Measurements from ENCODE around the gene VSIG10.
"Not testable (repeated sequence)": the region's sequence is repeated elsewhere in the genome, so short reads cannot be mapped to it uniquely, and the experiment has no call there.

Gene VSIG10

DNA sequence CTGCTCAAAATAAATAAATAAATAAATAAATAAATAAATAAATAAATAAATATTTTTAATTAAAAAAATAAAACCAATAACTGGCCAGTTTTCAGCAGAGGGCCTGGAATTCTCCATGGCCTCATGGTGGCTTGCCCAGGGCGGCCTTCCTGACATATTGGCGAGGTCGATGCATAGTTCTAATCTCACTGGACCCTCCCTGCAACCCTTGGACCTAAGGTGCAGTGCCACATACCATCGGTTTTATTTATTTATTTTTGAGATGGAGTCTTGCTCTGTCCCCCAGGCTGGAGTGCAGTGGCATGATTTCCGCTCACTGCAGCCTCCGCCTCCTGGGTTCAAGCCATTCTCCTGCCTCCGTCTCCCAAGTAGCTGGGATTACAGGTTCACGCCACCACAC is 3.9 kb upstream of the VSIG10 start:
- no peak for DNase-seq

DNA sequence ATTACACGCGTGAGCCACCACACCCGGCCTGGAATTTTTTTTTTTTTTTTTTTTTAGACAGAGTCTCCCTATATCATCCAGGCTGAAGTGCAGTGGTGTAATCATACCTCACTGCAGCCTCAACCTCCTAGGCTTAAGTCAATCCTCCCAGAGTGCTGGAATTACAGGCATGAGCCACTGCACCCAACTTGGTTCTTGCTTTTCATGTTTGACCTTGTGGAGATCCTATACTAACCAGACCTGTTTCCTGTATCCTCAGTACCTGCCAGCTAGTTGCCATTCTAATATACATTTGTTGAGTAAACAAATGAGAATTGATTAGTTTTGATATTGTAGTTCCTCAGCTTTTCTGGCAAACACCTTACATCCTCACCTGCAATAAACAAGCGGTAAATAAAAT is 3.2 kb upstream of the VSIG10 start:
- no peak for DNase-seq

DNA sequence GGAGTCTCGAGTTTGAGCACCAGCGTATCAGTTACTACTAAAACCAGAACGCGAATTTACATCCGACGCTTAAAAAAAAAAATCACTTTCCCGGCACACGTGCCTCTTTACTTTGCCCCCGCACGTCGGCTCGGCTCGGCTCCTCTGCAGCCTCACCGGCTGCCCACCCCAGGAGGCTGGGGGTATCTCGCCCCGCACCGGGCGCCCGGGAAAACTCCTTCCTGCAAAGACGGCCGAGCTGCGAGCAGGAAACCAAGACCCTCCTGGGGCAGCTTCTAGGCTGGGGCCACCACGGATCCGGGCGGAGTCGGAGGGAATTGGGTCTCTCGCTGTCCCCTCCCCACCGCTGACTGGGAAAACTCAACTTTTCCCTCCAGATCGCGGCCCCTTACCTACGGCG is 610 bp downstream of the VSIG10 start:
- peak; percentile 33 to 84 for DNase-seq

DNA sequence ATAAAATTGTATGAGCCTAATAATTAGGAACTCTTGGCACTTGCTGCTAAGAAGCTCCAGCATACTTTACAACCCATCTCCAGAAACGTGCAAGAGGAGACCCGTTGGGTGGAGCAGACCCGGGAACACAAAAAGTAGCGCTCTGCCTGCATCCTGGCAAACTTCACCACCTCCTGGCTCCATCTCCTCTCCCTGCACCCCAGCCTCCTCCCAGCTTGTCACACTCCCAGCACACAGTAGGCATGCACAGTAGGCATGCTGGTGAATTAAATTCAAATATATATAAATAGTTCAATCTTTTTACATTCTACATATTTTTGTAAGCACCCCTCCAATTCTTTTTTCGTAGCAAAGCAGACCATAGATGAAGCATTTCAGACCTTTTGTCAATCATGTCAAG is 1.2 kb downstream of the VSIG10 start:
- peak in 1 of 2 experiments; percentile 5 for DNase-seq

DNA sequence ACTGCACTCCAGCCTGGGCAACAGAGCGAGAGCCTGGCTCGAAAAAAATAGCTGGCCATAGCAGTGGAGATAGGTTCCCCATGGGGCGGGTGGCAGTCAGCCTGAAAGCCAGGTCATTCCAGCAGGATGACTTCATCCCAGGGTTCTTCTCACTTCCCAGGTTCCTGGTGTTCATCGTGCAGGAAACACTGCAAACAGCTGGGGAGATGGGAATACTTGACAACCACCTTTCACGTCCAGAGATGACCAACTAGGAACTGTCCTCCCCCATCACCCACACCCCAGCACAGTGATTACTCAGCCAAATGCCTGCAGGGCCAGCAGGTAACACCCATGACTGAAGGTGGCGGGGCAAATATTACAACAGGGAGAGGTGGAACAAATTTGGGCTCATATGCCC is 1.7 kb downstream of the VSIG10 start:
- DNase-seq, result no peak

DNA sequence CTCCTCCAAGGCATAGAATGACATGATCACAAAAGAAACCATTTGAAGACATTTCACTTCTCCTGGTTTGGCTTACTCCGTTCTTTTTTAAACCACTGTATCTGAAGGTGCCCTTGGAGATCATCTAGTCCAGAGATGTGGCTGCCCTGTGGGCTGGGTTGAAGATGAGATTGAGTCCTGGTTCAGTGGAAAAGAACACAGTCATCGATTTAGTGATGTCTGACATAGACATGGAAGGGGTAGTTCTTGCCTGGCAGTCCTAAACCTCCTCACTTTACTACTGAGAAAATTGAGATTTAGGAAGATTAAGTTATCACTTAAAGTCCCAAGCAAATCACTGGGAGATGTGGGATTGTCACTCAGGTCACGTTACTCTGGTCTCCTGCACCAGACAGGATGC is 2.8 kb downstream of the VSIG10 start:
- no peak for DNase-seq

DNA sequence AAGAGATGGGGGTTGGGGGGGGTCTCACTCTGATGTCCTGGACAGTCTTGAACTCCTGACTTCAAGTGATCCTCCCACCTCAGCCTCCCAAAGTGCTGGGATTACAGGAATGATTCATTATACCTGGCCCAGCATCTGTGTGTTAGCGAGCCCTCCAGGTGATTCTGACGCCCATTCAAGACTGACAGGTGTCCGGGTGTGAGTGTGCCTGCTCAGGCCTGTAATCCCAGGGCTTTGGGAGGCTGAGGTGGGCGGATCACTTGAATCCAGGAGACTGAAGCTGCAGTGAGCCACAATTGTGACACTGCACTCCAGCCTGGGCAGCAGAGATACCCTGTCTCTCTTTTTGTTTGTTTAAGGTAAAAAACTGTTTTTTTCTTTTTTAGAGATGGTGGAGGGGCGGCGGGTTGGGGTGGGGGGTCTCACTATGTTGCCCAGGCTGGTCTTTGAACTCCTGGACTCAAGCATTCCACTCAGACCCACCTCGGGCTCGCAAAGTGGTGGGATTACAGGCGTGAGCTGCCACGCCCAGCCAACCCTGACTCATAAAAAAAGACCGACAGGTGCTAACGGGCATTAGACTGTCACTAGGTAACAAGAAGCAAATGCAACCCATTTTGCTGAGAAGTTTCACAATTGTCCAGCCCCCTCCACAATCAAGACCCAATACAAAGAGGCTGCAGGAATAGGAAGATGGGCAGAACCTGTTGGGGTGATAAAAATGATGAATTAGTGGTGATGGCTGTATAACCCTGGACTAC is 4.7 kb downstream of the VSIG10 start:
- DNase-seq, result peak; percentile 84 to 89

DNA sequence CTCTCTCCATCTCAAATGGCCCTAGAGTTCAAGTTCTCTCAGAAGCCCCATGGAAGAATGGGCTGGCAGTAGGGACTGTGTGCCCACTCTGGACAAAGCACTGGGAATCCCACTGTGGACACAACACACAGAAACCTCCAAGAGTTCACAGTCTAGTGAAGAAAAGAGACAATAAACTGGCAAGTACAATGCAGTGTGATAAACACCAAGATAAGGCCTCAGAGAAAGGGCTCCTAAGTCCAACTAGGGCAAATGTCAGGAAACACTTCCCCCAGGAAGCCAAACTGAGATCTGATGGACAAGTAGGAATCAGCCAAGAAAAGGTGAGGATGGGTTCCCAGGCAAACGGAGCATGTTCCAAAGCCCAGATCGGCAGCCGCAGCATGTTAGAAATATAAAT is 5.4 kb downstream of the VSIG10 start:
- DNase-seq, result no peak

DNA sequence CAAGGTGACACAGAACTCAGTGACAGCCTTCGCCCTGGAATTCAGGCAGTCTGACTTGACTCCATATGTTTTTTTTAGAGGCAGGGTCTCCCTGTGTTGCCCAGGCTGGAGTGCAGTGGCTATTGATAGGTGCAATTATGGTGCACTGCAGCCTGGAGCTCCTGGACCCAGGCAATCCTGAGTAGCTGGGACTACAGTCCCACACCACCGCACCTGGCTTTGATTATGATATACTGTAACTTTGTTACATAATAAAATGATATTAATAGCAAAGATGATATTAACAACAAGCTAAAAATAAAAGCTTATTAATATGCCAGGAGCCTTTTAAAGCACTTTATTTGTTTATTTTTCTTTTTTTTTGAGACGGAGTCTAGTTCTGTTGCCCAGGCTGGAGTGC is 9.8 kb downstream of the VSIG10 start:
- no peak for DNase-seq

DNA sequence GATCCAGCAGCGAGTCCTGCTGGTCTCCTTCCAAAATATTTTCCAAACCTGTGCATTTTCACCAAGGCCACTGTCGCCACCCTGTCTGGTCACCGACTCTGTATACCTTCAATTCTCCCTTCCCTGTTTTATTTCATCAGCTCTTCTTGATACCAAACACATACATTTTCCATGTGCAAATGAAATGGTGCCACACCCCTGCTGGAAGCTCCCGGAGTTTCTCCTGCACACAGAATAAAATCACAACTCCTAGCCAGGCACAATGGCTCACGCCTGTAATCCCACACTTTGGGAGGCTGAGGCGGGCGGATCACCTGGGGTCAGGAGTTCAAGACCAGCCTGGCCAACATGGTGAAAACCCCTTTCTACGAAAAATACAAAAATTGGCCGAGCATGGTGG is 14.0 kb downstream of the VSIG10 start:
- DNase-seq, result no peak

DNA sequence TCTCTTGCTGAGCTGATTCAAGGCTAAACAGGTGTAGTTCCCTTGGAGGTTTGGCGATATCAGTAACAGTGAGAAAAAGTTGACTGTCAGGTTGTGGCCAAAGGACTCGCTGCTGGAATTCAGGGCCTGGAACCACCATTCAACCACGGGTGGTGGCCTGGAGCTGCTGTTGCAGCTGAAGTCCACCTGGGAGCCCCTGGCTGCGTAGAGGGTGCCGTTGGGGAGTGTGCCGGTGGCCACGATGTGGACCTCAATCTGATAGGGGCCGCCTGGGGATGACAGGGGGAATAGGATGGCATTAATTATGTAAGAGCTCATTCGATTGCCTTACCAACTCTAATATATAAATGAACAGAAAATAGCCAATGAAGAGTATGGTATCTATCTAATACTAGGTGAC is 21.6 kb downstream of the VSIG10 start:
- no peak for DNase-seq

DNA sequence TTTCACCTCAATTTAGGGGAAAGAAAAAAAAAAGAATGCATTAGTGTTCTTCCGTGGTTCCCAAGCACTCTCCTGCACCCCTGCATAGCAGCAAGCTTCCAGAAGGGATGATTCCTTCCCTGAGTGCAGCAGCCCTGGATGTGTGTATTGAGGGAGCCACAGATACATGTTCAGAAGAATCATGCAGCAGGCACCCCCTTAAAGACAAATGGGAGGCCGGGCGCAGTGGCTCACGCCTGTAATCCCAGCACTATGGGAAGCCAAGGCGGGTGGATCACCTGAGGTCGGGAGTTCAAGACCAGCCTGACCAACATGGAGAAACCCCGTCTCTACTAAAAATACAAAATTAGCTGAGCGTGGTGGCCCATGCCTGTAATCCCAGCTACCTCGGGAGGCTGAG is 22.3 kb downstream of the VSIG10 start:
- DNase-seq, result not testable (repeated sequence)

DNA sequence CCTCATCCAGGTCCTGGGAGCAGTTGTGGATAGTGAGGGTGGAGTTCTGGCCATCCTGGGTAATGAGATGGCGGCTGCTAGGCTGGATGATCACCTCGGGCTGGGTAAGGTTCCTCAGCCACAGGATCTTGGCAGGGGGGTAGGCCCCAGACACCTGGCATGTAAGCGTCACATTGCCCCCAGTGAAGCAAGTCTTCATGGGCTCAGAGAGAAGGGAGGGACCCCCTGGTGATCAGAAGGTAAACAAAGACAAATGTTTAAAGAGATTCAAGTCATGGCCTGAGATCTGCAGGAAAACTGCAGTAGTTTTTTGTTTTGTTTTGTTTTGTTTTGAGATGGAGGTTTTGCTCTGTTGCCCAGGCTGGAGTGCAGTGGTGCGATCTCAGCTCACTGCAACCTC is 30.0 kb downstream of the VSIG10 start:
- DNase-seq, result no peak

DNA sequence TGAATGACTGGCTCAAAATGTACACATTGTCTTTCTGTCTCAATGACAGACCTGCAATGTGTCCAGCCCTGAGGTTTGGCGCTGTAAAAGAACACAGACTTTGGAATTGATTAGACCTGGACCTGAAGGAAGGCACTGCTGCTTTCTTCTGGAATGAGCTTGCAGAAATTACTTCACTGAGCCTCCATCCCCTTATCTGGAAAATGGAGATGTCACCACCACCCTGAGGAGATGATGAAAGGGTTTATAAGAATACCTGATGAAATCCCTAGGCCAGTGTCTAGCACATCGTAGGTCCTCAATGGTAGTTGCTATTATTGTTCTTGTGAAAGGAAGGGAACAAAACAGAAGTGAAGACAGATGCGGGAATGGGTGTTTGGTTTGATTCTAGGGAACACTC is 33.2 kb downstream of the VSIG10 start:
- DNase-seq, result no peak

DNA sequence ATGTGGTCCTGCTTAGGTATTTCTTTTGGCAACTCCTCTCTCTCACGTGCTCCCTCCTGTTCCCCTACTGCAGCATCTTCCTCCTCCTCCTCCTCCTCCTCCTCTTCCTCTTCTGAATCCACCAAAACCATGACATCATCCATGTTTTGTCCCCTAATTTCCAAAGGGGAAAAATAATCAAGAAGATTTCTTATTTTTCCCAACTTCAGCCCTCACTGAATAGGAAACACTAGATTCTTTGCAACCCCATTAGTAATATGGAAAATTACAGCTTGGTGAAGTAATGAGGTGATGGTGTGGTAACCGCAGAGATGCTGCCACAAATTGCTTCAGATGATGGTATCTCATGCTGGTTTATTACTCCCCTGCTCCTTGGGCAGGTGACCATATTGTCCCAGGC is 35.4 kb downstream of the VSIG10 start:
- DNase-seq, result no peak

DNA sequence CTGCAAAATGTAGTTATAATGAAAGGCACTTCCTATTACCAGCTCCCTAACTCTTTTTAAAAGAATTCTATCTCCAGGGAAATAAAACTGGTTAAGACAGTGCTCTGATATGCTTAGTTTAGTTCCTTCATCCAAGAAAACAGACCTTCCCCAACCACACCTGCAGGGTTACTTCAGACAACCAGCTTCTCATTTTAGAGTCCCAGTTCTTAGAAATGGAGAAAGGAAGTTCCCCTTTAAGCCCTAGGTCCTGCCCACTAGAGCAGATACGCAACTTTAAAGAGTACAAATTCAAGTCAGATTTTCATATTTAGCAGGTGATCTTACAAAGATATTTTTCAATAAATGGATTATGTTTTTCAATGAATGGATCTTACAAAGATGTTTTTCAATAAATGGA is 38.4 kb downstream of the VSIG10 start:
- DNase-seq, result no peak

DNA sequence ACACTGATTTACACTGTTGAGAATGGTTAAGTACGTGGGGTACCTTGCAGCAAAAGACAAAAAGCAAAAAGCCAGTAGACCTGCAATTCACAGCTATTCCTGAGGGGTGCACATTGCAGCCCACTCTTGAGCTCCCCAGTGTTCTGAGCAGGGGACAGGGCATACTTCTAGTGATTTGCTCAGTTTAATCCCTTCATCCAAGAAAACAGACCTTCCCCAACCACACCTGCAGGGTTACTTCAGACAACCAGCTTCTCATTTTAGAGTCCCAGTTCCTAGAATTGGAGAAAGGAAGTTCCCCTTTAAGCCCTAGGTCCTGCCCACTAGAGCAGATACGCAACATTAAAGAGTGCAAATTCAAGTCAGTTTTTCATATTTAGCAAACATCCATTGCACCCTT is 39.2 kb downstream of the VSIG10 start:
- DNase-seq, result peak in 1 of 2 experiments; percentile 15

DNA sequence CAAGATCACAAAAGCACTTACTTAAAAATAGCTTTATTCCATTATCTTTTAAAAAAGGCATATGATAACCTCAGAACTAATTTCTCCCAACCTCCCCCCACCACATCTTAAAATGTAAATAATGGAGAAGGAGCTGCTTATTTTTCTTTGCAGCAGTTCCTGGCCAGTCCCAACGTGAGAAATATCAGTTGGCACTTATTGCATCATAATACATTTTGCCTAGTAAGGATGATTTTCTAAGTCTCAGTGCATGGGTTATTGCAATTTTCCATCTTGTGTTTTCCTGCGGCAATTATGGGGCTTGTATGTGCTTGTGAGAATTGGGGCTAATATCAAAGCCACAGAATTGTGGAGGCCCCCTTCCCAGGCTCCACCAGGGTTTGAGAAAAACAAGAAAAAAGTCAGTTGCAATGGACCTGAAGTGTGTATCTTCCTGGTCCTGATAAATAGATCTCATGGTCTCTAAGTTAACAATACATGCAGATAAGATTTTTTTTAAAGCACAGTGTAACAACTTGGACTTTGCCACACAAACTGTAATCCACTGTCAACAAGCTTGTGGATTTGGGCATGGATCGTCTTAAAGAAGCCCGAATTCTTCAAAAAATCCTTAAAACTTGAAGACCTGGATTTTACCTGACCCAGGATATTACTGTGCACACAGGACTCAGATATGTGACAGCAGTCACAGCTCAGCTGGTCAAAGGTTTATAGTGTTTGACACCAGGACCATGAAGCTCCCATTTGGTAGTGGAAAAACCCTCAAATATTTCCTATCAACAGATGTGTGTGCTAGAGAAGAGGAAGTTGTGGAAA is 40.0 kb downstream of the VSIG10 start:
- no peak for DNase-seq

DNA sequence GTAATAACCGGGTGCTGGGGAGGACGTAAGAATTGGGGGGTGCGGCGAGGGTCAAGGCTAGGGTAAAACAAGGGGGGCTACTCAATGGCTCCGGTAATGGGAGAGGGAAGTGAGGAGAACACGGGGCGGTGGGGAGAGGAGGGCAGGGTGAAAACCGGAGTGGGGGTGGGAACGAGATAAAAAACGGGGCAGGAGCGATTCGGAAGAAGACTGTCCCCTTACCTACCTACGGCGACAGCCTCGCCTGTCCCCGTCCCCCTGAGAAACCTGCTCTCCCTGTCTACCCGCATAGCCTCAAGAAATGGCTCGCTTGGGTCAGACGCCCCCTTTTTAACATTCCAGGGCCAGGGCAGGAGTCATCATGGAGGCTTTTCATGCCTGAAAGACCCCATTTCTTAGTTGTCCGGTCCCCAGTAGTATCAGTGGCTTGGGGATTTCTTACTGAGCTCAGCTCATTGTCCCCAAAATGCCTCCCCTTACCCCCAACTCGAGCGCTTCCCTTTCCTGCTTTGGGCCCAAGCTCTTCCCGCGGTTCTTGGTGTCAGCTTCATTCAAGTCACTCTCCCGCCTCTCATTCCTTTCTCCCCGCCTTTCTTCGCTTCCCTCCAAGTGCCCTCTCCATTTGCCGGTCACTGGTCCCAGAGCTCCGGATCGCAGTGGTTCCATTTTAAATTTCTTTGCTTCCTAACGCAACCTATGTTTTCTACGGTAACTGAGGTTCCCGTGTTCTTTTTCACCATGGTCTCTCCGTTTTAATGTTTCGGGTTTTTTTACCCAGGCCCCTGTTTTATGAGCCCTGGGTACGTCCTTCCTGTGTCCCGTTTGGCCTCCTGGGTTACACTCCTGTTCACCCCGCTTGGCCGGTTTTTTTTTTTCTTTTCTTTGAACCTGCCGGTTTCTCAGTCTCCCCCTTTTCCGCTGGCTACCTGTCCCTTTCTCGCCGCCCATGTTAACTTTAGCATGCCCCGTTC is 41.7 kb downstream of the VSIG10 start:
- DNase-seq, result peak; percentile 43 to 71

DNA sequence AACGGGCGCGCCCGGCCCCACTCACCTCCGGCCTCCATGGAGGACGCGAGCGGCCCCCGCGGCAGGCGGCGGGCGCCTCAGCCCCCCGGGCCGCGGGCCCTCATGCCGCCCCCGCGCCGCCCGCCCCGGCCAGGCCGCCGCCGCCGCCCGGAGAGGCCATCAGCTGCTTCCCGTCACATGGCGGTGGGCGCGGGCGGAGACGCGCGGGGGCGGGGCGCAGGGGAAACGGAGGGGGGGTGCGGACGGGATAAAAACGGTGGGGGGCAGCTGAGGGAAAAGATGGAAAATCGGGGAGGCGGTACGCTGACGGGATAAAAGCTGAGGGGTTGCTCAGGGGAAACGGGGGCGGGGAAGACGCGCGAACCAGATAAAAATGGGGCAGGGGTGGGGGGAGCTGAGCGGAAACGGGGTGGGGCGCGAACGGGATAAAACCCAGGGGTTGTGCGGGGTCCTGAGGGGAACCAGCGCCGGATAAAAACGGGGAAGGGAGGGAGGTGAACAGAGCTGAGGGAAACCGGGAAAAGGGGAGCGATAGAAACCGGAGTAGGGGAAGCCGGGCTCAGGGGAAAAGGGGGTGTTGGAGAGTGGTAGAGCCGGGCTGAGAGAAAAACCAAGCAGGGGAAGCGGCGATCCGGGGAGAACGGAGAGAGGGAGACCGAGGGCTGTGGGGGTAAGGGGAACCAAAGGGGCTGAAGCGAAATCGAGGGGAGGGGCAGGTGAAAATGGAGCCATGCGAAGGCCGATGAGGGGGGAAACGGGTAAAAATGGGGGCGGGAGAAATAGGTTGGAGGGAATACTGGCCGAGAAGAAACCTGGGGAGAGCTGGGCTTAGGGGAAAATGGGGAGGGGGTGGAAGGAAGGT is 42.6 kb downstream of the VSIG10 start, which contains the start of gene WSB2:
WSB2 (minus strand) TSS at position 169 of the 862 bp plus-strand sequence; CDS start at position 38, 131 bp downstream.
- peak in 1 of 2 experiments; percentile 76 for DNase-seq

DNA sequence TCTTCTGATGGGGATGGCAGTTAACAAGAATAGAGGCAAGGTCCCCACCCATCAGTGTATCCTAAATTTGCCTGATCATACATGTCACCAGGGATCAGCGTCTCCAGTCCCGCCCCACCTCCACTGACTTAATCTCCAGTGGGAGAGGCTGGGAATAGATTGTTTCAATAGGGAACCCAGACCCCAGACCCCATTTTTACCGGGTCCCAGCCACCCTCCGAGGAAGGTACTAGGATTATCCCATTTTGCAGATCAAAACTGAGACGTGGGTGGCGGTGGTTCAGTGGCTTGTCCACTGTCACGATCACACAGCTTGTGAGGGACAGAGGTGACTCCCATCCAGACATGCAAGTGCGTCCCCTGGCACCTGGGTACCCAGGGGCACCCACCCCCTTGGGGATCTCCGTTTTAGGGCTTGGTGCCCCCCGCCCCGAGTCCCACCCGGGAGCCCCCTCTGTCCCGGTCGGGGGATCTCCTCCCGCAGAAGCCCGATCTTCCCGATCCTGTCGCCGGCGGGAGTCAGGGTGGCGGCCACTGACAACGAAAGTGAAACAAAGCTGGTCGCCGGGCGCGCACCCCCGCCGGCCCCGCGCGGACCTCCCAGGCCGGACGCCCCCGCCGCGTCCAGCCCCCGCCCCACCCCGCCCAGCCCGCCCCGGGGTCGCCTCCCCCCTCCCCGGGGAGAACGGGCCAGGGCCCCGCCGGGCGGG is 43.4 kb downstream of the VSIG10 start:
- peak; percentile 57 to 75 for DNase-seq

Data from NCI-H526 (cell line).